ENCODE results near the gene GRAMD4. TPM values are rescaled to one million over a fixed set of nuclear protein-coding genes. Genes with fewer than 3 reads are reported as not detected.
A peak's percentile ranks its signal among the peaks of the same experiment; 100 is the strongest.

Gene GRAMD4
- total RNA-seq, 2 experiments from 2014 or later: 46.9 to 52.4 TPM

DNA sequence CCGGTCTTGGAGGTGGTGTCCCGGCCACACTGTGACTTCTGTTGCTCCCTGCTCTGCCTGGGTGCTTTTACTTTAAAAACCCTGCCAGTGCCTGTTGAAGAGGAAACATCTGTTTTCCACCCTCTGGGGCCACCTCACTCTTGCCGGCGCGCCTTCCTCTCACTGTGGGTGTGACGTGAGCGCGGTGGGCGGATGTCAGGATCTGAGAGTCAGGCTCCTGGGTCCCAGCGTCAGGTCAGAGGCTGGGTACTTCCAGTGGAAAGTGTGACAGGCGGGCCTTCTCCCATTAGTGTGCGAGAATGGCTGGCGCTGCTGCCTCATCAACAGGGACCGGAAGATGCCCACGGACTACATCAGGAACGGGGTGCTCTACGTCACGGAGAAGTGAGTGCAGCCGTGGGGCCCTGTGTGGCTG, 54.2 kb downstream of the GRAMD4 start:
- ChIA-PET POLR2A (interaction anchor here (0.8 kb wide), 1 partner anchor 238 kb away, joined by 3 read pairs; no protein-coding TSS in a partner anchor), CTCF (ENCODE audit: unreplicated experiment) (no interaction called here)
- Histone ChIP-seq H3K27ac (ENCODE audit: low read depth, low read length, poor library complexity, severe bottlenecking) (peak overlapping the region; percentile 67), H3K4me3 (ENCODE audit: low read depth, low read length, poor library complexity, severe bottlenecking) (peak overlapping the region; percentile 45), H3K79me2 (ENCODE audit: insufficient read depth, low read depth, low read length) (no peaks in the 10 kb centered on the region), H2AFZ (ENCODE audit: low read length) (no peak overlapping the region; the same call in 1 of the 2 replicates), H3K36me3 (ENCODE audit: insufficient read depth, low read length) (peaks cover 17% of the 10 kb centered on the region; the same call in 1 of the 2 replicates), H3K9me2 (ENCODE audit: insufficient read depth, low read length) (no peaks in the 10 kb centered on the region), H4K20me1 (ENCODE audit: insufficient read depth, low read length) (no peaks in the 10 kb centered on the region), H3K9me3 (ENCODE audit: low read length) (no peaks in the 10 kb centered on the region), H3K4me1 (ENCODE audit: insufficient read depth, low read length, poor library complexity, severe bottlenecking) (peaks cover 39% of the 10 kb centered on the region), H3K4me2 (ENCODE audit: low read length) (peak overlapping the region; percentile 69)
- intact Hi-C loops (cut with micrococcal nuclease; ENCODE audit: unreplicated experiment): loop anchor here (1.0 kb wide), 1 partner anchor 111 kb away; no protein-coding TSS in a partner anchor
- DNase-seq (ENCODE audit: low spot score): peak; percentile 86
- BruUV-seq (replicated peaks): no TSS peak
- TF ChIP-seq EZH2phosphoT487 (IDR thresholded peaks at IDR 0.05; ENCODE audit: borderline replicate concordance, low read depth, low read length): no peak
- TF ChIP-seq, protein P1, sequence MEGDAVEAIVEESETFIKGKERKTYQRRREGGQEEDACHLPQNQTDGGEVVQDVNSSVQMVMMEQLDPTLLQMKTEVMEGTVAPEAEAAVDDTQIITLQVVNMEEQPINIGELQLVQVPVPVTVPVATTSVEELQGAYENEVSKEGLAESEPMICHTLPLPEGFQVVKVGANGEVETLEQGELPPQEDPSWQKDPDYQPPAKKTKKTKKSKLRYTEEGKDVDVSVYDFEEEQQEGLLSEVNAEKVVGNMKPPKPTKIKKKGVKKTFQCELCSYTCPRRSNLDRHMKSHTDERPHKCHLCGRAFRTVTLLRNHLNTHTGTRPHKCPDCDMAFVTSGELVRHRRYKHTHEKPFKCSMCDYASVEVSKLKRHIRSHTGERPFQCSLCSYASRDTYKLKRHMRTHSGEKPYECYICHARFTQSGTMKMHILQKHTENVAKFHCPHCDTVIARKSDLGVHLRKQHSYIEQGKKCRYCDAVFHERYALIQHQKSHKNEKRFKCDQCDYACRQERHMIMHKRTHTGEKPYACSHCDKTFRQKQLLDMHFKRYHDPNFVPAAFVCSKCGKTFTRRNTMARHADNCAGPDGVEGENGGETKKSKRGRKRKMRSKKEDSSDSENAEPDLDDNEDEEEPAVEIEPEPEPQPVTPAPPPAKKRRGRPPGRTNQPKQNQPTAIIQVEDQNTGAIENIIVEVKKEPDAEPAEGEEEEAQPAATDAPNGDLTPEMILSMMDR (conservative IDR thresholded peaks at IDR 0.05; ENCODE audit: low read length): no peak

DNA sequence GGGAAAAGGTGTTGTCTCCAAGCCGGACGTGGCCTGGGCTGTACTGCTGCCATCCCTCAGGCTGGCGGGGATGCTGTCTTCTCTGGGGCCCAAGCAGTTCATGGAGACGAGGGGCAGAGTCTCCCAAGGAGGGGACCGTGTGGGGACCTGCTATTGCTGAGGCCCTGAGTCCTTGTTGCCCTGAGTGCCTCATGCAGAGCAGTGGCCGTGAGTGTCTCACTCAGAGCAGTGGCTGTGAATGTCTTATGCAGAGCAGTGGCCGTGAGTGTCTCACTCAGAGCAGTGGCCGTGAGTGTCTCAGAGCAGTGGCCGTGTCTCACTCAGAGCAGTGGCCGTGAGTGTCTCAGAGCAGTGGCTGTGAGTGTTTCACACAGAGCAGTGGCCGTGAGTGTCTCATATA, 54.7 kb downstream of the GRAMD4 start:
- TF ChIP-seq, protein P1 (conservative IDR thresholded peaks at IDR 0.05; ENCODE audit: low read length): no peak
- TF ChIP-seq EZH2phosphoT487 (IDR thresholded peaks at IDR 0.05; ENCODE audit: borderline replicate concordance, low read depth, low read length): no peak
- peak overlapping the region; percentile 67 for H3K27ac ChIP-seq (ENCODE audit: low read depth, low read length, poor library complexity, severe bottlenecking)
- H3K9me3 ChIP-seq (ENCODE audit: low read length): no peaks in the 10 kb centered on the region
- intact Hi-C loops (cut with micrococcal nuclease; ENCODE audit: unreplicated experiment): loop anchor here (1.0 kb wide), 1 partner anchor 112 kb away; no protein-coding TSS in a partner anchor
- H4K20me1 ChIP-seq (ENCODE audit: insufficient read depth, low read length): no peaks in the 10 kb centered on the region
- peak overlapping the region; percentile 69 for H3K4me2 ChIP-seq (ENCODE audit: low read length)
- H3K36me3 ChIP-seq (ENCODE audit: insufficient read depth, low read length): peaks cover 17% of the 10 kb centered on the region; the same call in 1 of the 2 replicates
- no peaks in the 10 kb centered on the region for H3K9me2 ChIP-seq (ENCODE audit: insufficient read depth, low read length)
- BruUV-seq (replicated peaks): no TSS peak
- CTCF ChIA-PET (ENCODE audit: unreplicated experiment): no interaction called here
- POLR2A ChIA-PET: no interaction called here
- H2AFZ ChIP-seq (ENCODE audit: low read length): no peak overlapping the region; the same call in 1 of the 2 replicates
- peak overlapping the region; percentile 45 for H3K4me3 ChIP-seq (ENCODE audit: low read depth, low read length, poor library complexity, severe bottlenecking)
- DNase-seq (ENCODE audit: low spot score): no peak
- H3K79me2 ChIP-seq (ENCODE audit: insufficient read depth, low read depth, low read length): no peaks in the 10 kb centered on the region
- H3K4me1 ChIP-seq (ENCODE audit: insufficient read depth, low read length, poor library complexity, severe bottlenecking): peaks cover 39% of the 10 kb centered on the region

DNA sequence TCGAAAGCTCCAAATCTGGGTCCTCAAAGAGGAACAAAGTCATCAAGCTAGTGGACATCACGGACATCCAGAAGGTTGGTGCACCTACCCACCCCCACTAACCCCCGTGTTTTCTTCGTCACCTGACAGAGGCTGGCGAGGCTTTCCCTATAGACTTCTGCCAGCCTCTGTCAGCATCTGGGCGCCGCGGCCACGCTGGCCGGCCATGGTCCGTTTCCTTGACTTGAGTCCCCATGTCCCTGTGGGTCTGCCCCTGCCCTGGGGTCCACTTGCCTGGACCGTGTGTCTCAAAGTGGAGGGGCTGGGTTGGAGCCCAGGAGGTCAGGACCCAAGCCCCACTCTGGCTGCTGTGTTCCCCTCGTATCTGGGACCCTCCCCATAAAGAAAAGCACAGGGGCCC, 55.3 kb downstream of the GRAMD4 start:
- Histone ChIP-seq H3K36me3 (ENCODE audit: insufficient read depth, low read length) (peaks cover 17% of the 10 kb centered on the region; the same call in 1 of the 2 replicates), H3K27ac (ENCODE audit: low read depth, low read length, poor library complexity, severe bottlenecking) (no peak overlapping the region), H3K4me2 (ENCODE audit: low read length) (no peak overlapping the region), H3K9me2 (ENCODE audit: insufficient read depth, low read length) (no peaks in the 10 kb centered on the region), H3K4me1 (ENCODE audit: insufficient read depth, low read length, poor library complexity, severe bottlenecking) (peaks cover 39% of the 10 kb centered on the region), H3K9me3 (ENCODE audit: low read length) (no peaks in the 10 kb centered on the region), H4K20me1 (ENCODE audit: insufficient read depth, low read length) (no peaks in the 10 kb centered on the region), H3K4me3 (ENCODE audit: low read depth, low read length, poor library complexity, severe bottlenecking) (no peak overlapping the region), H3K79me2 (ENCODE audit: insufficient read depth, low read depth, low read length) (no peaks in the 10 kb centered on the region), H2AFZ (ENCODE audit: low read length) (no peak overlapping the region)
- CTCF ChIA-PET (ENCODE audit: unreplicated experiment): no interaction called here
- TF ChIP-seq, protein P1 (conservative IDR thresholded peaks at IDR 0.05; ENCODE audit: low read length): no peak
- TF ChIP-seq EZH2phosphoT487 (IDR thresholded peaks at IDR 0.05; ENCODE audit: borderline replicate concordance, low read depth, low read length): no peak
- POLR2A ChIA-PET: no interaction called here
- DNase-seq (ENCODE audit: low spot score): no peak
- no TSS peak for BruUV-seq (replicated peaks)
- intact Hi-C loops (cut with micrococcal nuclease; ENCODE audit: unreplicated experiment): no loop called here
